C4-2B (cell line): ENCODE data around the gene BCR.

Source experiments
- H3K27ac ChIP-seq: fragments of 450-650 bp; 2 replicates; pipeline ENCODE4 v1.5.1; 2017
- CTCF ChIP-seq: fragments of 450-650 bp; conservative IDR thresholded peaks from 2 replicates; pipeline ENCODE4 v1.5.1; 2017; ENCODE audit warnings: mild to moderate bottlenecking
- ZFX ChIP-seq: fragments of 450-650 bp; IDR thresholded peaks from 2 replicates; pipeline ENCODE4 v1.6.1; 2017

The BCR gene

GRCh38 chr22:23152238-23153114 lies 27.8 kb upstream of the BCR start:
- no peak overlapping the region for H3K27ac ChIP-seq
- TF ChIP-seq ZFX (no peak), CTCF (no peak)

DNA sequence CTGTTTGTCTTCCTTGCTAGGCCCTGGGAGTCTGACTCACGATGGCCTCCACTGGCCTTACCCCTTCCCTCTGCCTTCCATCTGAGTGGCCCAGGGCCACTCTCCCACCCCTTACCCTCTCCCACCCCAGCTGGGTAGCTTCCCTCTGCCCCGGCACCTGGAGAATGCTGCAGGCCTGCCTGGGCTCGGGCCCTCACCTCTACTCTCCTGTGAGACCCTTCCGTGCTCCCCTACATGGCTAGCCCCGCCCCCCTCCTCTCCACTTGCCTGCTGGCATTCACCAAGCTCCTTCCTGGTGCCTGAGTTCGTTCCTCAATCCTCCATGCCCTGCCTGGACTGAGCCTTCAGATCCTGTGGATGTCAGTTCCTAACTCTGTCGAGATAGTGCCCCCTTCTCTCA lies 26.3 kb upstream of the BCR start:
- no peak for TF ChIP-seq CTCF
- no peak overlapping the region for H3K27ac ChIP-seq

- no peak overlapping the region for H3K27ac ChIP-seq
- TF ChIP-seq ZFX: no peak
- TF ChIP-seq CTCF: no peak
These were observed 25.8 kb upstream of the BCR start for GRCh38 chr22:23154461-23154860.

DNA sequence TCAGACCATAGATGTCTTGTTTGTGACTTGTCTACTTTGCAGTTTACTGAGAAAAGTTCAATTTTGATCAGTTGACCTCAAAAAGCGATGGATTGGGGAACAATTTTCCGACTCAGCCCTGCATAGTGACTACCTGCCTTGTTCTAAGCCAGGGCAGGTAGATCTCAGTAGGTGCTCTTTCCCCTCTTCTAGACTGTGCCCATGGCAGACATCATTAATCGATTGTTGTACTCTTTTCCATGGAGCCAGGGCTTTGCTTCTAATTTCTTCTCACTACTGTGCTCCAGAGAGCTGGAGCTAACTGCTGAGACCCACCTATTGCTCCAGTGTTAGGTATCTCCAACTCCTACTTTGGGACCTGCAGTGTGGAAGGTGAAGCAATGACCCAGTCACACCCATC lies 25.2 kb upstream of the BCR start:
- TF ChIP-seq ZFX (no peak), CTCF (no peak)
- no peak overlapping the region for H3K27ac ChIP-seq

DNA sequence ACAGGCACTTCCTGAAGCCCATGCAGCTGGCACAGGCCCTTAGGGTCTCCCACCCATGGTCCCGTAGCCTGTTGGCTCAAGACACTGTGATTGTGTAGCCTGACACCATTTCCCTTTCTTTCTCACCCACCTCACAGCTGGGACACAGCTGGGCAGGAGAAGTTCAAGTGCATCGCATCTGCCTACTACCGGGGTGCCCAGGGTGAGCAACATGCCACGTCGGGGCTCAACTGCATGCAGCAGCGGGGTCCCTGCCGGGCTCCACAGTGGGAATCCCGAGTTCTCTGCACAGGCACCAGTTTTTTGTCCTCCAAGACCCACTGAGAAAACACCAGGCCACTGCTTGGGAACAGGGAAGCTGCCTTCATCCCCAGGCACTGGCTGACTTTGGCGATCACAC lies 24.5 kb upstream of the BCR start:
- TF ChIP-seq CTCF (no peak), ZFX (no peak)
- no peak overlapping the region for H3K27ac ChIP-seq

DNA sequence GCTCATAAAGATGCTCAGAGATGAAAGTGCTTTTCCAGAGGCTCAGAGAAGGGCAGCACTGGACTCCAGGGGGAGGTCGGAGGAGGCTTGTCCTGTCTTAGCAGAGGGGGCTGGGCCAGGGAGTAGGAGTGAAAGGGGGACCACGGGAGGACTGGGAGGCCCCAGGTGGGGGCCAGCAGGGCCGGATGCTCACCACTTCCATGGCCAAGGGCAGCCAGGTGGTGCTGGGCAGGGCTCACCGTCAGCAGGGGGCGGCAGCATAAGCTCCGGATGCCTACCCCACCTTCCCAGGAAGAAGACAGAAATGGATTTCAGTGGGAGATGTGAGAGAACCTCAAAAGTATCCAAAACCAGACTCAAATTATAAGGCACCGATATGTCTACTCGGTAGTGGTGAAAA lies 24.0 kb upstream of the BCR start:
- TF ChIP-seq CTCF (no peak), ZFX (no peak)
- no peak overlapping the region for H3K27ac ChIP-seq

DNA sequence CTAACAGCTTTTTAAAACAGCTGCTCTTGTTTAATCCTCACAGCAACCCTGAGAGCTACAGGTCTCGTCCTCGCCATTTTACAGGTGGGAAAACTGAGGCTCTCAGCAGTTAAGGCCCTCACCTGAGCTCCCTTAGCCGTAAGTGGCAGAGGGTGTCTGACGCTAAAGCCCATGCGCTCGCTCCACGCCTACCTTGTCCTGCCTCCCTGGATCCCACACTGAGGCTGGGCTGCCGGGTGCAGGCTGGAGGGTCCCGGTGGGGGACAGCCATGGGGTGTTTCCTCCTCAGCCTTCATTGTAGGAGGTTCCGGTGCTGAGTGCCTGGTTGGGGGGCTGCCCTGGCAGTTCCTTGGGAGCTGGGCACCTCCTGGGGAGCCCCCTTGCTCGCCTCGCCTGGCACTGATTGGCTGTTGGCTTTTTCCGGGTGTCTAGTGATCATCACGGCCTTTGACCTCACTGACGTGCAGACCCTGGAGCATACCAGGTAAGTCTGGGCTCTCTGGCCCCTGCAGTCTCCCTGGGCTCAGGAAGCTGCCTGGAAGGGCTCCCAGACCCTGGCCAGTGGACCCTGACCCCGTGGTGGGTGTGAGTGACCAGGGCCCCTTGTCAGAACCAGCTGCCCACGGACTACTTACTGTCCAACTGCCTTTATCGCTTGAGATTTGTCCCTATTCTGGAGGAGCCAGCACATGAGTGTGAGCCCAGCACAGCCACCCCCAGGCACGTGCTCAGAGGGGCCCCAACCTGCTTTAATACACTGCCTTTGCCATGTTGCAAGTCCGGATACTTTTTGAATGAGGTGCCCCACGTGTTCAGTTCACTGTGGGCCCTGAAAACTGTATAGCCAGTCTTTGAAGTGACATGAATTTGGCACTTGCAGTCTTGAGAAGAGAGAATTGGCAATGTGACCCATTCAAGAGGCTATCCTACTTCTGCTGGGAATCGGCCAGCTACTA lies 22.5 kb upstream of the BCR start:
- no peak overlapping the region for H3K27ac ChIP-seq
- no peak for TF ChIP-seq ZFX
- TF ChIP-seq CTCF: no peak
